Ovary (tissue), 3 donors: ENCODE measurements around the gene KPRP.

ENCODE experiments used
- EP300 ChIP-seq: sonication (generic); formaldehyde crosslinking; IDR thresholded peaks from one replicate; pipeline ENCODE4 v1.6.1; 2017; ENCODE audit warnings: antibody characterized with exemption
- POLR2A ChIP-seq: fragments of 450-650 bp; IDR thresholded peaks from one replicate; pipeline ENCODE4 v1.6.1; 2017; ENCODE audit warnings: antibody characterized with exemption, mild to moderate bottlenecking, moderate library complexity
- TF ChIP-seq, protein P1 (sequence below), 3 donors: fragments of 450-650 bp in 2 of 3; fragments of 200-600 bp in 1 of 3; IDR thresholded peaks; one replicate each; pipeline versions ENCODE4 v1.5.1 to v1.8.0; 2016 to 2022; ENCODE audit warnings: antibody characterized with exemption in 3 of 3, mild to moderate bottlenecking in 1 of 3
- donor health status: DM: no; HTN: no; CAD: no.

DNA sequence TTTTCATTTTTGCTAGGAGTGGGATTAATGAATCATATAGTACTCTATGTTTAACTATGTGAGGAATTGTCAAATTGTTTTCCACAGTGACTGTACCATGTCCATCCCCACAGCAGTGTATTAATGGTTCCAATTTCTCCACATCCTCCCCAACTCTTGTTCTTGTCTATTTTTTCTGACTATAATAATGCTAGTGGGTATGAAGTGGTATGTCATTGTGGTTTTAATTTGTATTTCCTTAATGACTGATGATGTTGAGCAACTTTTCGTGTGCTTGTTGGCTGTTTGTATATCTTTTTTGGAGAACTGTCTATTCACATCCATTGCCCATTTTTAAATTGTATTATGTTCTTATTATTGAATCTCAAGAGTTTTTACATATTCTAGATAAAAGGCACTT is 10.0 kb upstream of the KPRP start:
- TF ChIP-seq, protein P1, sequence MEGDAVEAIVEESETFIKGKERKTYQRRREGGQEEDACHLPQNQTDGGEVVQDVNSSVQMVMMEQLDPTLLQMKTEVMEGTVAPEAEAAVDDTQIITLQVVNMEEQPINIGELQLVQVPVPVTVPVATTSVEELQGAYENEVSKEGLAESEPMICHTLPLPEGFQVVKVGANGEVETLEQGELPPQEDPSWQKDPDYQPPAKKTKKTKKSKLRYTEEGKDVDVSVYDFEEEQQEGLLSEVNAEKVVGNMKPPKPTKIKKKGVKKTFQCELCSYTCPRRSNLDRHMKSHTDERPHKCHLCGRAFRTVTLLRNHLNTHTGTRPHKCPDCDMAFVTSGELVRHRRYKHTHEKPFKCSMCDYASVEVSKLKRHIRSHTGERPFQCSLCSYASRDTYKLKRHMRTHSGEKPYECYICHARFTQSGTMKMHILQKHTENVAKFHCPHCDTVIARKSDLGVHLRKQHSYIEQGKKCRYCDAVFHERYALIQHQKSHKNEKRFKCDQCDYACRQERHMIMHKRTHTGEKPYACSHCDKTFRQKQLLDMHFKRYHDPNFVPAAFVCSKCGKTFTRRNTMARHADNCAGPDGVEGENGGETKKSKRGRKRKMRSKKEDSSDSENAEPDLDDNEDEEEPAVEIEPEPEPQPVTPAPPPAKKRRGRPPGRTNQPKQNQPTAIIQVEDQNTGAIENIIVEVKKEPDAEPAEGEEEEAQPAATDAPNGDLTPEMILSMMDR (IDR thresholded peaks at IDR 0.05) = no peak
- no peak for TF ChIP-seq POLR2A
- no peak for TF ChIP-seq EP300
